Mammary epithelial cell (primary cell): ENCODE results near the gene IL9.

Source experiments
- CTCF ChIP-seq, 2 donors: IDR thresholded peaks in 1 of 2; conservative IDR thresholded peaks in 1 of 2; 2 replicates each; pipeline ENCODE4 v1.5.1; 2011 to 2012; ENCODE audit warnings: inconsistent platforms in 2 of 2, low read length in 2 of 2, mild to moderate bottlenecking in 2 of 2, control low read depth in 1 of 2, low read depth in 1 of 2; ENCODE audit not compliant: insufficient read depth in 1 of 2; ENCODE audit errors: extremely low read depth in 1 of 2
- EZH2 ChIP-seq: IDR thresholded peaks from 2 replicates; pipeline ENCODE4 v1.6.1; 2012; ENCODE audit warnings: low read length, inconsistent platforms, borderline replicate concordance

GRCh38 chr5:135862086-135862485 lies 33.6 kb downstream of the IL9 start:
- no peak for TF ChIP-seq CTCF (conservative IDR thresholded peaks at IDR 0.05 in 1 of 2, IDR thresholded peaks at IDR 0.05 in 1 of 2; ENCODE audit: extremely low read depth in 1 of 2, insufficient read depth in 1 of 2, low read depth in 1 of 2, low read length in 2 of 2)
- TF ChIP-seq EZH2, result no peak
